ENCODE results near the gene NEGR1.
"Not testable (repeated sequence)": the region's sequence is repeated elsewhere in the genome, so short reads cannot be mapped to it uniquely, and the experiment has no call there.

NEGR1 gene

GRCh38 chr1:71899881-71900280 is 382.5 kb downstream of the NEGR1 start:
- DNase-seq (ENCODE audit: low read depth) = no peak
- no peak overlapping the region for H3K4me3 ChIP-seq (ENCODE audit: low read depth, low read length)
- TF ChIP-seq, protein P1, sequence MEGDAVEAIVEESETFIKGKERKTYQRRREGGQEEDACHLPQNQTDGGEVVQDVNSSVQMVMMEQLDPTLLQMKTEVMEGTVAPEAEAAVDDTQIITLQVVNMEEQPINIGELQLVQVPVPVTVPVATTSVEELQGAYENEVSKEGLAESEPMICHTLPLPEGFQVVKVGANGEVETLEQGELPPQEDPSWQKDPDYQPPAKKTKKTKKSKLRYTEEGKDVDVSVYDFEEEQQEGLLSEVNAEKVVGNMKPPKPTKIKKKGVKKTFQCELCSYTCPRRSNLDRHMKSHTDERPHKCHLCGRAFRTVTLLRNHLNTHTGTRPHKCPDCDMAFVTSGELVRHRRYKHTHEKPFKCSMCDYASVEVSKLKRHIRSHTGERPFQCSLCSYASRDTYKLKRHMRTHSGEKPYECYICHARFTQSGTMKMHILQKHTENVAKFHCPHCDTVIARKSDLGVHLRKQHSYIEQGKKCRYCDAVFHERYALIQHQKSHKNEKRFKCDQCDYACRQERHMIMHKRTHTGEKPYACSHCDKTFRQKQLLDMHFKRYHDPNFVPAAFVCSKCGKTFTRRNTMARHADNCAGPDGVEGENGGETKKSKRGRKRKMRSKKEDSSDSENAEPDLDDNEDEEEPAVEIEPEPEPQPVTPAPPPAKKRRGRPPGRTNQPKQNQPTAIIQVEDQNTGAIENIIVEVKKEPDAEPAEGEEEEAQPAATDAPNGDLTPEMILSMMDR (IDR thresholded peaks at IDR 0.05; ENCODE audit: low read depth, low read length, missing control alignments) = no peak

DNA sequence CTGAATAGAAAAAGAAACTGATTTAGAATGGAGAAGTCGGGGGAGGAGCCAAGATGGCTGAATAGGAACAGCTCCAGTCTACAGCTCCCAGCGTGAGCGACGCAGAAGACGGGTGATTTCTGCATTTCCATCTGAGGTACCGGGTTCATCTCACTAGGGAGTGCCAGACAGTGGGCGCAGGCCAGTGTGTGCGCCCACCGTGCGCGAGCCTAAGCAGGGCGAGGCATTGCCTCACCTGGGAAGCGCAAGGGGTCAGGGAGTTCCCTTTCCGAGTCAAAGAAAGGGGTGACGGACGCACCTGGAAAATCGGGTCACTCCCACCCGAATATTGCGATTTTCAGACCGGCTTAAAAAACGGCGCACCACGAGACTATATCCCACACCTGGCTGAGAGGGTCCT is 394.2 kb downstream of the NEGR1 start:
- DNase-seq (ENCODE audit: low read depth); H3K4me3 ChIP-seq (ENCODE audit: low read depth, low read length): not testable (repeated sequence)

DNA sequence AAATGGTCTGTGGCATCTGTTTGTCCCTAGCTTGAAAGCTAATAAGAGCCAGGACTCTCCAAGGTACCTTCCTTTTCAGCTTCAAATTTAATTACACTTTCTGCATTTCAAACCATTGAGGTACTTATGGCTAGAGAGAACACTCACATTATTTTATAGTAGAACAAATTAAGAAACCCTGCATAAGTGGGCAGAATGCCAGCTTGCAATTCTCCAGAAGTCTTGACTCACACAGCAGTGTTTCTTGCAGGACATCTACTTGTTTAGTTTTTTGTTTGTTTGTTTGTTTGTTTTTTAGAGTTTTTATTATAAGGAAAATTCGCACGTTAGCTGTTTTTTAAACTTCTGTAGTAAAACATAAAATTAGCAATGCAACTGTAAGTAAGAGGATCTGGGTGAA is 397.2 kb downstream of the NEGR1 start:
- no peak overlapping the region for H3K4me3 ChIP-seq (ENCODE audit: low read depth, low read length)
- TF ChIP-seq, protein P1 (IDR thresholded peaks at IDR 0.05; ENCODE audit: low read depth, low read length, missing control alignments) = no peak
- no peak for DNase-seq (ENCODE audit: low read depth)

DNA sequence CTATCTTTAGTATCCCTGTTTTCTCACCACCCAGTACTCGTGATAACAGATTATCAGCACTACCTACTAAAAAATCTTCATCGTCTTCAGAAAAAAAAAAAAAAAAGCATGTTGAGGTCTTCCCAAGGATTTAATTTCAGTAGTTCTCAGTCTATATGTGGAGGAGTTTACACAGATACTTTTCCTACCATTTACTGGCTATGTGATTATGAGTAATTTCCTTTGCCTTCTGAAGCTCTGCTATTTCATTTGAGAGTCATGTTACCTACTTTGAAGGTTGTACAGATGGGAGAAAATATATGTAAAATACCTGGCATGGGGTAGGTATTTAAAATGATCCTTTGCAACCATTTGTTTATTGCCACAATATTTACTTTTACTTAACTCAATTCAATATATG is 399.7 kb downstream of the NEGR1 start:
- no peak for DNase-seq (ENCODE audit: low read depth)
- no peak overlapping the region for H3K4me3 ChIP-seq (ENCODE audit: low read depth, low read length)
- TF ChIP-seq, protein P1 (IDR thresholded peaks at IDR 0.05; ENCODE audit: low read depth, low read length, missing control alignments) = no peak

DNA sequence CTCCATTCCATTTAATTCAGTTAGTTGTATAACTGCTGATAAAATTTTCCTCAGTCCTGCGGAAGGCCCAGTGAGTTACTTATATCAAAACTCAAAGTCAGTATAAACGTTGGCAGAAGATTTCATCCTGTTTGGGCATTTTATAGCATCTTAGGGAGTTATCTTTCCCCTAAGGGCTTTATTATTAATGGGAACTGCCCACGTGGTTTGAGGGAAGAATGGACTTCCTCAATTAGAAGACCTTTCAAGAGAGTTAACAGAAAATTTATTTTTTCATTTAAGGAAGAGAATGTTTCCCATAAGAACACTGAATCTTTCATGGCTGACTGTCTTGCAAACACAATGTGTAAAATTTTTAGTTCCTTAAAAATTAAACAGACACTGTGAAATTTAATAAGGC is 400.1 kb downstream of the NEGR1 start:
- DNase-seq (ENCODE audit: low read depth) = no peak
- no peak overlapping the region for H3K4me3 ChIP-seq (ENCODE audit: low read depth, low read length)
- TF ChIP-seq, protein P1 (IDR thresholded peaks at IDR 0.05; ENCODE audit: low read depth, low read length, missing control alignments) = no peak

DNA sequence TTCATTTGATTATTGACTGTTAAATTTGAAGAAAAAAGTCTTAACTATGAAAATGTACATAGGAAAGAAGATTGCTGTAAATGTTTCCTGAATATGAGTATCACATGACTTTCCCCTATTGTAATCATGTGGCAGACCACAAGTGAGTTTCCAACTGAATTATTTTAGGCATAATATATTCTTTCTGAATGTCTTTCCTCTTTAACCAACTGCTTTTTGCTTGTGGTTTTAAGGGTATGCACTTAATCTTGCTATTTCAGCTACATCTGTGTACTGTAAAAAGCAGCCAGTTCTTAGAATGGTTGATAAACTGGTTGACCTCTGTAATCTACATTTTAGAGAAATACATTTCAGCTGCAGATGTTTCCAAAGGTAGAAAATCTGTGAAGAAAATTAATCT is 400.7 kb downstream of the NEGR1 start:
- DNase-seq (ENCODE audit: low read depth) = no peak
- no peak overlapping the region for H3K4me3 ChIP-seq (ENCODE audit: low read depth, low read length)
- TF ChIP-seq, protein P1 (IDR thresholded peaks at IDR 0.05; ENCODE audit: low read depth, low read length, missing control alignments) = no peak

DNA sequence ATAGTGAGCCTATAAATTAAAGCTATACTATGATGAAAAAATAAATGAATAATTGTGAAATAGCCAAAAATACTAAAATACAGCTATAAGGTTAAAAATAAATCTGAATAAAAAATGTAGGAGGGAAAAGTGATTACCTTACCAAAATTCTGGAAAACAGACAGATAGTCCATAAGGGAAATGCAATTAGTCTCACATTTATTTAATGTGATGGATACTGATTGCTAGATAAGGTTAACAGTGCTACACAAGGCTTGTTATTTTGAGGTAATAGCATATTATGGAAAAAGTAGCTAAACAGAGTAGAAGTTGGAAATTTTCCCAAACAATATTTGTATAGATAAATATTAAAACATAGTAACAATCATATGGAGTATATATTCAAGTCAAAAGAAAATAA is 413.0 kb downstream of the NEGR1 start:
- TF ChIP-seq, protein P1 (IDR thresholded peaks at IDR 0.05; ENCODE audit: low read depth, low read length, missing control alignments) = no peak
- no peak for DNase-seq (ENCODE audit: low read depth)
- no peak overlapping the region for H3K4me3 ChIP-seq (ENCODE audit: low read depth, low read length)

DNA sequence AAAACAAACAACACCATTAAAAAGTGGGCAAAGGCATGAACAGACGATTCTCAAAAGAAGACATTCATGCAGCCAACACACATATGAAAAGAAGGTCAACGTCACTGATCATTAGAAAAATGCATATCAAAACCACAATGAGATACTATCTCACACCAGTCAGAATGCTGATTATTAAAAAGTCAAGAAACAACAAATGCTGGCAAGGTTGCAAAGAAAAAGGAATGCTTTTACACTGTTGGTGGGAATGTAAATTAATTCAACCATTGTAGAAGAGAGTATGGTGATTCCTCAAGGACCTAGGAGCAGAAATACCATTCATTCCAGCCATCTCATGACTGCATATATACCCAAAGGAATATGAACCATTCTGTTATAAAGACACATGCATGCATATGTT is 419.6 kb downstream of the NEGR1 start:
- H3K4me3 ChIP-seq (ENCODE audit: low read depth, low read length) = no peak overlapping the region
- TF ChIP-seq, protein P1 (IDR thresholded peaks at IDR 0.05; ENCODE audit: low read depth, low read length, missing control alignments) = no peak
- no peak for DNase-seq (ENCODE audit: low read depth)
